Kidney (tissue), 14 donors: ENCODE measurements around the gene CFAP100. TPM values are rescaled to one million over a fixed set of nuclear protein-coding genes. Genes with fewer than 3 reads are reported as not detected.

Experiments
- DNase-seq, 5 donors: peaks; one replicate each; pipeline ENCODE4 v3.0.0-alpha.2; 2013 to 2020
- FAIRE-seq: peaks from 2 replicates; lab custom pipeline; 2012; peaks lifted over from hg19 to GRCh38; lab: Jason Lieb, UNC
- H3K27ac ChIP-seq, 2 donors: one replicate each; pipeline ENCODE4 v1.7.0; 2013; ENCODE audit warnings: low read depth in 2 of 2, low read length in 2 of 2, inconsistent platforms in 1 of 2
- H3K27me3 ChIP-seq: one replicate; pipeline ENCODE4 v1.7.1; 2013; ENCODE audit warnings: low read length, inconsistent platforms; ENCODE audit not compliant: control insufficient read depth, insufficient read depth
- H3K36me3 ChIP-seq, 3 donors: one replicate each; pipeline versions ENCODE4 v1.7.0 to v1.7.1; 2013; ENCODE audit warnings: low read length in 3 of 3, control low read depth in 1 of 3, inconsistent platforms in 1 of 3; ENCODE audit not compliant: insufficient read depth in 3 of 3, control insufficient read depth in 2 of 3
- H3K4me1 ChIP-seq, 3 donors: one replicate each; pipeline versions ENCODE4 v1.7.0 to v1.7.1; 2013; ENCODE audit warnings: low read length in 3 of 3, inconsistent platforms in 1 of 3, low read depth in 1 of 3; ENCODE audit not compliant: control insufficient read depth in 2 of 3, insufficient read depth in 2 of 3
- H3K4me3 ChIP-seq, 3 donors: one replicate each; pipeline versions ENCODE4 v1.7.0 to v1.8.1; 2013; ENCODE audit warnings: low read length in 3 of 3, control low read depth in 1 of 3, inconsistent platforms in 1 of 3
- H3K9ac ChIP-seq, 3 donors: one replicate each; pipeline versions ENCODE4 v1.7.0 to v1.7.1; 2013; ENCODE audit warnings: low read length in 3 of 3, control low read depth in 1 of 3, inconsistent platforms in 1 of 3
- H3K9me3 ChIP-seq, 3 donors: one replicate each; pipeline versions ENCODE4 v1.7.0 to v1.7.1; 2013; ENCODE audit warnings: low read length in 3 of 3, control low read depth in 1 of 3, inconsistent platforms in 1 of 3; ENCODE audit not compliant: control insufficient read depth in 2 of 3, insufficient read depth in 1 of 3
- CTCF ChIP-seq: IDR thresholded peaks from 3 replicates; pipeline ENCODE4 v1.5.1; 2012; ENCODE audit warnings: mild to moderate bottlenecking, moderate library complexity, borderline replicate concordance; ENCODE audit not compliant: insufficient read depth; ENCODE audit errors: extremely low read depth
- intact Hi-C: fragments of 100-400 bp; cut with DNase I; formaldehyde crosslinking; loops from one replicate; pipeline ENCODE4 v1.11.1; 2022
- polyA plus RNA-seq: library from polyadenylated mRNA; stranded (reverse); fragments of 350-450 nt; fragmentation: Illumina TruSeq; extraction: RNeasy Lipid Tissue Mini Kit (QIAGEN cat#74804); gene quantifications from one replicate; pipeline ENCODE4 v1.2.3, GENCODE V29; 2014; ENCODE audit warnings: low read depth, low replicate concordance; ENCODE audit not compliant: insufficient read depth
- total RNA-seq: library from RNA; stranded (reverse); fragmentation: NEBNext Ultra II Directional; extraction: Animal tissue kit (Norgen Biotek cat#: 25700); gene quantifications from one replicate; pipeline ENCODE4 v1.2.1, GENCODE V29; 2021
- donor health status: control.
- donor health status: control.
- donor health status: control.
- donor health status: control.
- donor health status: control.
- donor health status: DM: yes; HTN: yes; CAD: no.
- donor health status: Normal renal cell carcinoma (clear cell type).

Gene CFAP100
- total and polyA plus RNA-seq, 2 donors from 2014 or later = 0.60 TPM; not detected in 1

DNA sequence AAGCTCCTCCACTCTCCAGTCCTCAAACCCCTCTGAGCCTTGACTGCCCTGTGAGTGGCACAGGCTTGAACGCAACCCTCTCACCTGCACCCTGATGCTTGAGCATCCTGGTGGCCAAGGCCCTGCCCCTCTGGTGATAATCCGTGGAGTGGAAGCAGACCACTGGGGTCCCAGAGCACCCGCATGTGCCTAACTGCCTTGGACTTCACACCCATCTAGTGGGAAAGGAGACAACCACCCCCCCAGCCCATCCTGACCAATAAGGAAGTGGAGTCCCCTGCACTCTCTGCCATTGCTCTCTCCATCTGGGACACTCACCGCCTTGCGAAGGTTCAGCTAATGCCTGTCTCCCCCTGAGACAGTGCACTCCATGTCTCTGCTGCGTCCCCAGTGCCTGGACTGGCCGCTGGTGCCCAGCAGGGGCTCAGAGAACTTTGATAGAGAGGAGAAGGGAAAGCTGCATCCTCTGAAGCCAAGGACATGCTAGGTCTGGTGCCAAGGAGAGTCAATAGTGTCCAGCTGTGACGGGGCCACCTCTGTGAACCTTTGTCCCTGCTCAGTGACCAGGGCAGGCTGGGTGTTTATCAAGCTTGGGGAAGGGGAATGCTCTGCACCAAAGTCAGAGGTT lies 40.9 kb upstream of the CFAP100 start:
- peaks cover 0 to 34% (median 24%) of the 10 kb centered on the region in 3 donors for H3K4me1 ChIP-seq
- no peaks in the 10 kb centered on the region for H3K27me3 ChIP-seq
- H3K36me3 ChIP-seq = peaks cover 0 to 28% (median 9%) of the 10 kb centered on the region in 3 donors
- FAIRE-seq (no peak), DNase-seq (peak in 1 of 5 donors; percentile 49)
- no peak for TF ChIP-seq CTCF
- peak overlapping the region in 1 of 3 donors; percentile 85 for H3K9ac ChIP-seq
- H3K9me3 ChIP-seq = no peaks in the 10 kb centered on the region
- H3K27ac ChIP-seq = peak overlapping the region in 1 of 2 donors; percentile 98
- intact Hi-C loops = no loop called here
- peak overlapping the region in 2 of 3 donors; percentile 29 to 85 for H3K4me3 ChIP-seq

DNA sequence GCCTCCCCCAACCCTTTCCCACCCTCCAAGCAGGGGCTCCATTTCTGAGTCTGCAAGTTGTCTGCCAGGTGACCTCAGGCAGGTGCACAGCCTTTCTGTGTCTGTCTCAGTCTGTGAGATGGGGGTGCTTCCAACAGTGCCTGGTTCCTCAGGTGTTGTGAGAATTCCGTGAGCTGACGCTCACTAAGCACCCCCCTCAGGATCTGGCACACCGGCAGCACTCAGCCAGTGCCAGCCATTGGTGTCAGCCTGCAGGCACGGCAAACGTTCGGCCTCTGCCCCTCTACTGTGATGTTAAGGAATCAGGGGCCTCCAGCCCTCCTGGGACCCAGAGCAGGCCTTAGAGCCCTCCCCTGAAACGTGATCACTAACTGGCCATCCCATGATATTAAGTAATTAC lies 39.9 kb upstream of the CFAP100 start:
- H3K9ac ChIP-seq = peak overlapping the region in 1 of 3 donors; percentile 85

GRCh38 chr3:126355251-126355650 lies 39.5 kb upstream of the CFAP100 start:
- H3K4me1 ChIP-seq = peaks cover 0 to 34% (median 23%) of the 10 kb centered on the region in 3 donors
- intact Hi-C loops = no loop called here
- H3K27ac ChIP-seq = peak overlapping the region; percentile 80 to 98
- H3K9me3 ChIP-seq = no peaks in the 10 kb centered on the region
- DNase-seq (peak in 1 of 5 donors; percentile 58), FAIRE-seq (no peak)
- H3K4me3 ChIP-seq = peak overlapping the region in 2 of 3 donors; percentile 37 to 85
- H3K9ac ChIP-seq = peak overlapping the region in 2 of 3 donors; percentile 4 to 85
- H3K36me3 ChIP-seq = peaks cover 0 to 19% (median 4%) of the 10 kb centered on the region in 3 donors
- H3K27me3 ChIP-seq = no peaks in the 10 kb centered on the region
- no peak for TF ChIP-seq CTCF

More for the DNA sequence above, 39.9 kb upstream of the CFAP100 start:
- peak overlapping the region; percentile 23 to 98 for H3K27ac ChIP-seq
- H3K4me1 ChIP-seq = peaks cover 0 to 34% (median 24%) of the 10 kb centered on the region in 3 donors
- FAIRE-seq (no peak), DNase-seq (peak in 1 of 5 donors; percentile 66)
- intact Hi-C loops = no loop called here
- H3K9me3 ChIP-seq = no peaks in the 10 kb centered on the region
- H3K36me3 ChIP-seq = peaks cover 0 to 23% (median 7%) of the 10 kb centered on the region in 3 donors
- H3K27me3 ChIP-seq = no peaks in the 10 kb centered on the region
- no peak for TF ChIP-seq CTCF
- H3K4me3 ChIP-seq = peak overlapping the region in 2 of 3 donors; percentile 28 to 85
